Liver (tissue), 3 donors: Measurements from ENCODE around the gene HPCAL1.

Experiments
- JUND ChIP-seq, 2 donors: IDR thresholded peaks; 2 replicates each; pipeline ENCODE4 v1.6.1; 2016; ENCODE audit warnings: antibody characterized with exemption in 2 of 2
- TAF1 ChIP-seq: conservative IDR thresholded peaks from 2 replicates; pipeline ENCODE4 v1.6.1; 2016; ENCODE audit warnings: antibody characterized with exemption, mild to moderate bottlenecking
- TF ChIP-seq, protein P1 (sequence below): fragments of 150-350 bp; IDR thresholded peaks from 2 replicates; pipeline ENCODE4 v1.5.1; 2017; ENCODE audit warnings: improper control_type of control experiment, low read depth, low read length; ENCODE audit not compliant: missing input control
- TF ChIP-seq, protein P2 (sequence below): IDR thresholded peaks from 2 replicates; pipeline ENCODE4 v1.6.1; 2016; ENCODE audit warnings: antibody characterized with exemption
- donor health status: healthy.
- donor health status: healthy.

DNA sequence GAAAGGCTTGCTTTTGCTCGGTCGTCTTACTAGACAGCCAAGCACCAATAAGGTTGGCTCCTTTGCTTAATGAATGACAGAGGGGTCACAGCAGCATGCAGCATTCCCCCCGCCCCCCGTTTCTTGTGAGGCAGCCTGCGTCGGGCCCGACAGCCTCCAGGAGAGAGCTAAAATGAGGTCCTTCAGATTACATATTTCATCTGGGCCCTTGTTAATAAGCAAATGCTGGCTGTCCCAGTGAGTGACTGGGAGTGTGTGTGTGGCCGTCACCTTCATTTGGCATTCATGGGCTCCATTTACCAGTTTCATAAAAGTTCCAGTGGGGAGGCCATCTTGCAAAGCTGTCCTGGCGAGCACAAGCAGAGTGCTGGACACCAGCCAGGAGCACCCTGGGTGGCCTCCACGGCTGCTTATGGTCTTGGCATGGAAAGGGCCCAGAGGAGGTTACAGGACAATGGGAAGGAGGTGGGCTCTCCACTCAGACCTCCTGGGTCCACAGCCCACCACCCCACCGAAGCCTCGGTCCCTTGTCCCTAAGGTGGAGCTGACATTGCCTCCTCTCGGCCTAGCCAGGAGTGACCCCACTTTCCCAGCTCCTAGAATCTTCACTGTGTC is 108.2 kb downstream of the HPCAL1 start:
- TF ChIP-seq, protein P1, sequence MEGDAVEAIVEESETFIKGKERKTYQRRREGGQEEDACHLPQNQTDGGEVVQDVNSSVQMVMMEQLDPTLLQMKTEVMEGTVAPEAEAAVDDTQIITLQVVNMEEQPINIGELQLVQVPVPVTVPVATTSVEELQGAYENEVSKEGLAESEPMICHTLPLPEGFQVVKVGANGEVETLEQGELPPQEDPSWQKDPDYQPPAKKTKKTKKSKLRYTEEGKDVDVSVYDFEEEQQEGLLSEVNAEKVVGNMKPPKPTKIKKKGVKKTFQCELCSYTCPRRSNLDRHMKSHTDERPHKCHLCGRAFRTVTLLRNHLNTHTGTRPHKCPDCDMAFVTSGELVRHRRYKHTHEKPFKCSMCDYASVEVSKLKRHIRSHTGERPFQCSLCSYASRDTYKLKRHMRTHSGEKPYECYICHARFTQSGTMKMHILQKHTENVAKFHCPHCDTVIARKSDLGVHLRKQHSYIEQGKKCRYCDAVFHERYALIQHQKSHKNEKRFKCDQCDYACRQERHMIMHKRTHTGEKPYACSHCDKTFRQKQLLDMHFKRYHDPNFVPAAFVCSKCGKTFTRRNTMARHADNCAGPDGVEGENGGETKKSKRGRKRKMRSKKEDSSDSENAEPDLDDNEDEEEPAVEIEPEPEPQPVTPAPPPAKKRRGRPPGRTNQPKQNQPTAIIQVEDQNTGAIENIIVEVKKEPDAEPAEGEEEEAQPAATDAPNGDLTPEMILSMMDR, result no peak
- TF ChIP-seq, protein P2, sequence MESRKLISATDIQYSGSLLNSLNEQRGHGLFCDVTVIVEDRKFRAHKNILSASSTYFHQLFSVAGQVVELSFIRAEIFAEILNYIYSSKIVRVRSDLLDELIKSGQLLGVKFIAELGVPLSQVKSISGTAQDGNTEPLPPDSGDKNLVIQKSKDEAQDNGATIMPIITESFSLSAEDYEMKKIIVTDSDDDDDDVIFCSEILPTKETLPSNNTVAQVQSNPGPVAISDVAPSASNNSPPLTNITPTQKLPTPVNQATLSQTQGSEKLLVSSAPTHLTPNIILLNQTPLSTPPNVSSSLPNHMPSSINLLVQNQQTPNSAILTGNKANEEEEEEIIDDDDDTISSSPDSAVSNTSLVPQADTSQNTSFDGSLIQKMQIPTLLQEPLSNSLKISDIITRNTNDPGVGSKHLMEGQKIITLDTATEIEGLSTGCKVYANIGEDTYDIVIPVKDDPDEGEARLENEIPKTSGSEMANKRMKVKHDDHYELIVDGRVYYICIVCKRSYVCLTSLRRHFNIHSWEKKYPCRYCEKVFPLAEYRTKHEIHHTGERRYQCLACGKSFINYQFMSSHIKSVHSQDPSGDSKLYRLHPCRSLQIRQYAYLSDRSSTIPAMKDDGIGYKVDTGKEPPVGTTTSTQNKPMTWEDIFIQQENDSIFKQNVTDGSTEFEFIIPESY, result no peak
- no peak for TF ChIP-seq TAF1
- no peak for TF ChIP-seq JUND (IDR thresholded peaks at IDR 0.05)
